GM21529 (cell line): ENCODE results near the gene PTPRT.

Experiments
- ATAC-seq: cut with Tn5 transposase; IDR thresholded peaks from one replicate; pipeline ENCODE4 v1.9.1; 2021; ENCODE audit not compliant: unreplicated experiment

Gene PTPRT

DNA sequence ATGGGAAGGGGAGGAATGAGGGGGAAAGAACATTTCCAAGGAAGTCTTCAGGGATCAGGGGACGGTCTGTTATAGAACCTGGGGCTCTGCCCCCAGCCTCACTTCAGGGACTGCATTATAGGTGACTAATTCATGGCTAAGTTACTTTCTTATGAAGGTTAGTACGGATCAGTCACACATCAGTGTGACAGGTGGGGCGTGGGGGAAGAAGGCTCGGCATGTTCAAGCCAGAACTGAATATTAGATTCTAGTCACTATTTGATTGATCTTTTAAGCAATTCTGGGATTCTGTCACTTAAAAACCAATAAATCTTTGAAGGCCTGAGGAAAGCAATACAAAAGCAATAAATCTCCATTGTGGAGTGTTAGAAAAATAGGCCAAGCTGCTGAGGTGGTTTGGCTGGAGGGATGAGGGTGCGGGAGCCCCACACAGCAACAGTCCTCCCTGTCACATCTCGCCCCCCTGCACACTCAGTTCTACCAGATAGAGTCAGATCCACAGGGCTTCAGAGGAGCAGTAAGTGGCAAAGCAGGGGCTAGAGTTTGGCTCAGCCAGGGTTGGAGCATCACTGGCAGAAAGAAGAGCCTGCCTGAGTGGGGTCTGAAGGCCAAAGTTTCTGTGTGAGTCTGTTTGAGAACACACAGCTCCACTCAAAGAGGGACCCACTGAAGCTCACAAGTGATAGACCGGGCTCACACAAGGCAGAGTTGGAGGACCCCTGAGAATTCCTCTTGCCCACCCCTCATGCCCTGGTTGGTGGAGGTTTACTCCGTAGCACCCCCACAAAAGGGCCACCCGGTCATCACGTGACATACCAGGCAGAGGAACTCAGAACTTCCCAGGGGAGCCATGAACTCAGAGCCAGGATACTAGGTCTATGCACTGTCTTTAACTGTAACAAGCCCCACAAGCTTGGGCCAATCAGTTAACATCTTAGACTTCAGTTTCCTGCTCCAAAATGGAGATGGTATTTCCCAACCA, 843.2 kb downstream of the PTPRT start:
- ATAC-seq = no peak

DNA sequence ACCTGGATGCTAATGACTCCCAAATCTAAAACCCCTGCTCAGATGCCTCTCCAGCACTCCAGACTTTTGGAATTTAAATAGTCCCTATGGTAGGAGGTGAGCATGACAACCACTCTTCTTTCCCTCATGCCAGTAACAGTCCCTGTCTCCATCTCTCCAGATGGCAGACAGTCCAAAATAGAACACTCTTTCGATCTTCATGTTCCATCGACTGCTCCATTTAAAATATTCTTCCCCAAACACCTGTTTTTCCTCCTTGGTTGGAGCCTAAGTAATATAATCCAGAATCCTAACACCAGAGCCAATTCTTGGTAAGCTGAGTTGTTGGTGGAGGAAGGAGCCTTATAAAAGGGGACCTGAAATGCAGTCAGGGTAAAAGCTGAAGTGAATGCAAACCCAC, 848.1 kb downstream of the PTPRT start:
- no peak for ATAC-seq

DNA sequence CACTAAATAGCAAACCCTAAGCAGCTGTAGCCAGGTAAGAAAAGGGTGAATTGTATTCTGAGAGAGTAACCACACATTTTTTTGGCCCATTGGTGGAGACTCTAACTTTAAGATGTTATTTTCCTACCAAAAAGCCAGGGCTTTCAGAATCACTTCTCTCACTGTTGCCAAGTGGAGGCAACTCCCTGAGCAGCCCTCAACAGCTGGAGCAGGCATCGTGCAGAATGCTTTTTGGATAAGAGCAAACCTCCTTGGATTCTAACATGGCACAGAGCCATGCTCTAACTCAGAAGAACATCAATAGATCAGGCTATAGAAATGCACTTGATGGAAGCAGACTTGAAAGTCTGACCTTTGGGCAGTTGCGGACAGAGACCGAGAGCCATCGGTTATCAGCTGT, 849.3 kb downstream of the PTPRT start:
- no peak for ATAC-seq

DNA sequence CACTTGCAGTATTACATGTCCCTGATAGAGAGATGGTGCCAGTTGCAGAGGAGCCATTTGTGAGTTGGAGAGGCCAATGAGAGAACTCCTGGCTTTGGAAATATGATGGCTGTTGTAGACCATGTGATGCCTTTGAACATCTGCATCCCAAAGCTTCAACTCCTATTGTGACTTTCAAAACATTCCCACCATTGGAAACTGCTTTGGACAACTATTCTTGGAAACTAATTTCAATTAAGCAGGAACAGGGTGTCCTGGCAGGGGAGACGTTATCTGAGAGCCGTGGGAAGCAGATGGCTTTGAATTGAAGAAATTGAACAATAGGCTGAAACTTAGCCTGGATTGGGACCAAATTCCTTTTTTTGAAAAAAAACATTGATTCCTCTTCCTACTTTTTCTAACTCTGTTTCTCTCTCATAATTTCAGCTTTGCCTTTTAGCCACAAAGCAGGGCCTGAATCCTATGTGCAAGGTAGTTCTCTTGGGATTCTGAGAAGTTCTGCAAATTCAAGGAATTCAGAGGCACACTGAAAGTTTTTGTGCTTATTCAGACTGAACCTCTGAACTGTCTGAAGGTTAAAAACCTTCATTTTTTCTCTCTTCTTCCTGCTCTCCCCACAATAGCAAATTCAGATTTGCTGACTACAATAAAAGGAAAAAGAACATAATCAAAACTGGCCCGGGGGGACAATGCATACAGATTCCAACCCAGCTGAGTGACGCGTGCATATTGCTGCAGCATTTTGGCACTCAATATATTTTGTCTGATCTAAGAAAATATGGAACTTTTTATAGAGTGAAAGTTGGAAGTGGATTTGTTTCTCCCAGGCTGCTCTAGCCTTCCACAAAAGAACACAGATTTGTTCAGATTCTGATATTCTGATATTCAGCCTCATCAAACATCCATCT, 851.2 kb downstream of the PTPRT start:
- ATAC-seq = no peak

DNA sequence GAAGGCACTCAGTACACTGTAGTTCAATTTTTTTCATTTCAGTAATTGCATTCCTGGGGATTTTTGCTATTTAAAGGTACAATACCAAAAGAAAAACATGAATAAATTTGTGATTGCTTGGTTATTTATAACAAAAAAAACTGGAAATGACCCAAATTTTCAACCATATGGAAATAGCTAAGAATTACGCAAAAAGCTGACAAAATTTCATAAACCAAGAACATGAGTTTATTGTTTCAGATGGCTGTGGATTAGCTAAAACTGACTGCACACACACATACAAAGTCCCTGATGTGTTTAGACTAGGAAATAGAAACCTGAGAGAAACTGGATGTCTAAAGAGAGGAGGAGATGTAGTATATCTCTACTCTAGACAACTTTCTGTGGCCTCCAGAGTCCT, 853.1 kb downstream of the PTPRT start:
- ATAC-seq = no peak

DNA sequence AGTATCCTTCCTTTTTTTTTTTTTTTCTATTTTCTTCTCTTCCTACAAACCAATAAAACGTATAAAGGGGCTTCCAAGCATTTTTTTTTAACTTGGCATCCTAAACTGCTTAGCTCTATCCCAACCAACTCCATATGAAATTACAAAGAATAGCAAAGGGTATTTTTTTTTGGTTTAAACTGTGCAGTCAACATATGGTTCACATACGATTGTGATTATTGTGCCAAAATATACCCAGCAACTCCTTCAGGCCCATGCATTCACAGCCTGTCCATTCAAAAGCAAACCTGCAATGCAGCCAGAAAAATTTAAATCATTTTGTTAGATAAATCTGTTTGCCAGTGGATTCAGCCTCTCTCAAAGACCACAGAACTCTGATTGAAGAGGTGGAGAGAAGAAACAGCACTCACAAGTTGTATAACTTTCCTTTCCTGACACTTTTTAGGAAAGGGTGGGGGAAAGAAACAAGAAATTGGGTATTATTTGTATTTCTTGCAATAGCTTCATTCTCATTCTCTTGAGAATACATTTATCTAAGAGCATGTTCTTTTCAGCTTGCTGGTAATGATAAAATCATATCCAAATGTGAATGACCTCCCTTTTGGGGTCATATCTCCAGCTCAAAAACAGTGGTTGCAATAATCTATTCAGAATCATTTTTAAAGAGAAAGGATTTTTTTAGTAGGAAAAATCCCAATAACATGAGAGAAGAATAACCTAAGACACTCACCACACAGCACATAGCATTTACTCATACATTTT, 870.3 kb downstream of the PTPRT start:
- no peak for ATAC-seq

DNA sequence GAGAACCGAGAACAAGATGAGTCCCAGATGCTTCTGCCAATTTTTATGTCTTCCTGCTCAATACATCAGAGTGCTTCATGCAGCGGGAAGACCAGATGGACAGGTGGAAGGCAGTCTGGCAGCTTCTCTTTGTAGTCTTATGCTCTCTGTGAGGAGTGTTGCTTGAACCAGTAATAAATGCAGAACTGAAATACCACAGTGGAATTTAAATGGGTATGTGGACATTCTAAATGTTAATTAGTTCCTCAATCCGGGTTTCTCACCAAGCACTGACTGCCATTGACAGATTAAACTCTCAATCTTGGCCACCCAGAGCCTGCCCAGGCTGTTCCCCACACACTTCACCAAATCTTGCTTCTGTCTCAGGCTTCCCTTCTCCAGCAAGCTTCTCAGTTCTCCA, 876.0 kb downstream of the PTPRT start:
- ATAC-seq = no peak

DNA sequence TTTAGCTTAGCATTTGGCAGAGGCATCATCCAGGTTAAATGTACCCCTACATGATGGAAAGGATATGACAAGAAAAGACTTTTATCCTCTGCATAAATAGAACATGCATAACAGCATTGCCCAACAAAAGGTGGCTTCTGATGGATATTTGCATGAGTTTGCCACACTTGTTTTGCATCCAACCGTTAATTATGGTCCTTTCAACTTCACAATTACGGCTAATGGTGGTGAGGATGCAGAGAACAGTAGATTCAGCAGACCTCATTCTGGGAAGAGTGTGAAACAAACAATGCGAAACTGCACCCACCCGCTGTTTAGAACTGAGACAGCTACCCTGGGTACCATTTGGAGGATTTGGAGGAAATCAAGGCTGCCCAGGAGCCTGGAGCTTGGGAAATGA, 880.7 kb downstream of the PTPRT start:
- no peak for ATAC-seq

DNA sequence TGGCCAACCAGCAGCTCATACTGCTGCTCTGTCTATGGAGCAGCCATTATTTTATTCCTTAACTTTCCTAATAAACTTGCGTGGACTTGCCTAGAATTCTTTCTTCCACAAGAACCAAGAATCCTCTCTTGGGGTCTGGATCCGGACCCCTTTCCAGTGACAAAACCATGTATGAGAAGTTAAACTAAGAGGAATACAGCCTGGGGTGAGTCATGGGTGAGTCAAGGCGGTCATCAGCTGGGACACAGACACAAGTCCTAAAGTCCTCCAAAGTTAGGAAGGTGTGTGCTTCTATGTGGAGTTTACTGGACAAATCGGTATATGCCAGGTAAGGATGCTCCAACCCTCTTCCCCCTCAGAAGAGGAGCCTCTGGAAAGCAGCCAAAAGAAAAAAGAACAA, 881.5 kb downstream of the PTPRT start:
- no peak for ATAC-seq

DNA sequence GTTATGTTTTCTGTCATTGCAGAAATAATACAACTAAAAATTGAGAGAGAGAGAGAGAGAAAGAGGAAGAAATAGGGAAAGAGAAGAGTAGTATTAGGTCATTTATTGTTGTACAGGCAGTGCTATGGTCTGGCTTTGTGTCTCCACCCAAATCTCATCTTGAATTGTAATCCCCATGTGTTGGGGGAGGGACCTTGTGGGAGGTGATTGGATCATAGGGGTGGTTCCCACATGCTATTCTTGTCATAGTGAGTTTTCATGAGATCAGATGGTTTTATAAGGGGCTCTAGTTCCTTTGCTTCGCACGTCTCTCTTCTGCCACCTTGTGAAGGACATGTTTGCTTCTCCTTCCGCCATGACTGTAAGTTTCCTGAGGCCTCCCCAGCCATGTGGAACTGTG, 894.1 kb downstream of the PTPRT start:
- ATAC-seq = no peak

DNA sequence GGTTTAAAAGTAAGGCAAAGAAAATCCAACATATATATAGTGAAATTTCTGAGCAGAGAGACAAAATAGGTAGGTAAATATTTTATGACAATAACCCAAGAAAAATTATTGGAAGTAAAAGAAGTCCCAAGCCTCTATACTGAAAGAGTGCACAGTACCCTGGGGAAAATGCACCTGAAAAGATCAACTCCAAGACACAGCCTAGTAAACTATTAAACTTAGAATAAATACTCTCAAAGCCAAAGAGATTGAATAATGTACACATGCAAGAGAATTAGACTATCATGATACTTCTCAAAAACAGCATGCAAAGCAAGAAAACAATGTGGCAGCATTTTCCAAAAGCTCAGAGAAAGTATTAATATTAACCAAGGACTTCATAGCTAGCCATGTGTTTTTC, 894.7 kb downstream of the PTPRT start:
- no peak for ATAC-seq

DNA sequence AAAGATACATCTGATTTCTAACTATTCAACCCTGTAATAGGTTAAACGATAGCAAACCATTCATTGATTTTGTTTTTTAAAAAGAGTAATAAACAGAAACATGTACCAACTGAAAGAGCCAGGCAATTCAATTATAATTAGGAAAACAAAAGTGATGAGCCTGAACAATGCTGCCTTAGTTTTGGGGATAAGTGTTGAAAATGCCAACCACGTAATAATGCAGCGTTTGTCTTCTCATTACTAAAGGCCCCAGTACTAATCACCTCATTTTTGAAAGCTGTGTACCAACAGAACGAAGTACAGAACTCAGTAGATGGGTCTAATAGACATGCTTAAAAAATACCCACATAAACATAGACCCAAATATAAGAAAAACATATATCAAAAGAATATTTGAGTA, 907.9 kb downstream of the PTPRT start:
- no peak for ATAC-seq

DNA sequence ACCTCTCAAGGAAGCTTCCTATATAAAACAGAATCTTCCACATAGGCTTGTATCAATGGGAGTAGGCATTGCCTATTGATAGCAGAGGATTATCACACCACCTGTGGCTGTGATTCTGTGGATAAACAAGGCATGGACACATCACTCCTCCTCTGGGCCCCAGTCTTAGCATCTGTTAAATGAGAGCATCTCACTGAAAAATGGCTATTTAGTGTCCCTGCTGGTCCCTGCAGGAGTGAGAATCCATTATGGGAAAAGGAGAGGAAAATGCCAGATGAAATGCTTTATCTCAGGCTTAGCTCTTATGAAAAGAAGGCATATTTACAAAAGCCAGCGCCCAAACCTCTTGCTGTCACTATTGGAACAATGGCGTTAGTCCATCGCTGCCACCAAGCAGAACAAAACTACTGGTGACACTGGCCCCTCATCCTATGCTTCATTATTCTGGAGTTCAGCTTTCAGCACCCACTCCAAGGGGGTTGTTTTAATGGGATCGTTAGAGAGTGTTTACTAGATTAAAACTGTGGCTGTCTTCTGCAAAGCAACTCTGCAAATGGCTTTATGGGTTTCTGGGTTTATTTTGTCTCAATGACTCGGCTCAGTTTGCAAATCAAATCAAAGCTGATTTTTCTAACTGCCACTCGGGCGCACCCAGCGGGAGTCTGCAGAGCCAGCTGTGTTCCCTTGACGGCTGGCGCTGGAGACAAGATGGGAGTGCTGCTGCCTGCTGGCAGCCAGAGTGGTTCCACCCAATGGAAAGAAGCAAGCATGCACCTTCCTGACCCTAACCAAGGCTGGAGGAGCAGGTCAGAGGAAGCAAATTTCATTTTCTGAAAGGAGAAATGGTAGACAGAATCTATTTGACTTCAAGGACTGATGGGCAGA, 912.7 kb downstream of the PTPRT start:
- ATAC-seq = no peak

DNA sequence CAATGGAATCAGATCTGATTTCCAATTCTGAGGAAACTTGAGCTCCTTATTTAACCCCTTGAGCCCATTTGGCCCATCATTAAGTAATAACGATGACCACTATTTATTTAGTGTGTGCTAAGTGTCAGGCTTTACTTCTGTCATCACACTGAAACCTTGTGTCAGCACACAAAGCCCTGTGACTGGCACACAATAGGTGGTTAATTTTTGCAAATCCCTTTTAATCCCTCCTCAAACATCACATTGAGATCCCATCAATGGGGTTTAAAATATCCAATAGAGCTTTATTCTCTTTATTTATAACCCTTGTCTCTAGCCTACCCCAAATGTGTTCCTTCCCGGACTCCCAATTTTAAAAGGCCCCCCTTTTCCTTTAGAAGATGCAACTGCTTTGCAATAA, 914.7 kb downstream of the PTPRT start:
- ATAC-seq = no peak

DNA sequence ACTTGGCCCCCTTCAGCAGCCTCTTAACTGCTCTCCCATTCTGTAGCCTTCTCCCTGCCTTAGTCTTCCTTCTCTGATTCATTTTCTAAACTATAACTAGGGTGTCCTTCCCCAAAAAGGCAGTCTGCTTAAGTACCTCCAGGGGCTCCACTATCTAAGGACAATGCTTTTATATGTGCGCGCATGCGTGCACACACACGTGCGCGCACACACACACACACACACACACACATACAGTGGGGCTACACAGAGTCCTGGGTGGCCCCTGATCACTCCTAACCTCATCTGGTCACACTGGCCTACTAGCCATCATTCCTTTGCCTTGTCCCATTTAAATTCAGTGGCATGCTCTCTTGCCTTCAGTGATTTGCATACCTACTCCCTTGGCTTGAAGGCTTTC, 917.2 kb downstream of the PTPRT start:
- no peak for ATAC-seq

DNA sequence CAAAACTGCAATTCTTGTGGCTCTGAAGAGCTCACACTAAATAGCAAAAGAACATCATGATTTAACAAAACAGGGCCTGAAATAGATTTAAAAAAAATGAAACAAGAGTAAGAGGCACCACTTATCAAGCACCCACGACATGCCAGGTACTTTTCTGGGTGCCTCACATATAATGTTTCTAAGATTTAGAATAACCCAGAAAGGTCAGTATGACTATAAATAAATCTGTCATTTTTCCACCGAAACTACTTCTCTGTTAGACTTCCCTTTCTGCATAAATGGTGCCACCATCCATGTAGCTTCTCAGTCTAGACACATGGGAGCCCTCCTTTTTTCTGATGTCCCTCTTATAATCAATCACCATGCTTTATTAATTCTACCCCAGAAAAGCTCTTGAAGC, 919.2 kb downstream of the PTPRT start:
- ATAC-seq = no peak

DNA sequence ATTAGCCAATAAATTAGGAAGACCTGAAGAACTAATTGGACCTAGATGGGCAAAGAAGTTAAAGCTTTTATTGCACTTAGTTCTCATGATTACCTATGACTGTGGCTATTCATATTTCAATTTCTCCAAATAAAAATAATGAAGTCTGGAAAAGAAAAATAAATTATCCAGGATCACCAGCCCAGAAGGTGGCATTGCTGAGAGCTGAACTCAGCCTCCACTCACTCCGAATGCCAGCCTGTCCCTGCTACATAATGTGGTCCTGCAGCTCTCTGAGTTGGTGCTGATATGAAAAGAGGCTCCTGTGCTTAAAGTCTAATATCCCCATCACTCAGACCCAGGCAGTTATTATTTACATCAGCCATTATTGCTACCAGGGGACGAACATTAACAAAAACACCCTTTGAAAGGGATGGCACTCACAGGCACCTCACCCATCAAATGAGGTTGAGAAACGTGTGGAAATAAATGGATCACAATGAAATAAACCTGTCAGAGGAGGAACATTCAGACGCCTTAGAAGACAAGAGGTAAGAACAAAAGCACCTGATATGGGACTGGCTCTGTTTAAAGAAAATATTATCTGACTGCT, 921.8 kb downstream of the PTPRT start:
- ATAC-seq = no peak

DNA sequence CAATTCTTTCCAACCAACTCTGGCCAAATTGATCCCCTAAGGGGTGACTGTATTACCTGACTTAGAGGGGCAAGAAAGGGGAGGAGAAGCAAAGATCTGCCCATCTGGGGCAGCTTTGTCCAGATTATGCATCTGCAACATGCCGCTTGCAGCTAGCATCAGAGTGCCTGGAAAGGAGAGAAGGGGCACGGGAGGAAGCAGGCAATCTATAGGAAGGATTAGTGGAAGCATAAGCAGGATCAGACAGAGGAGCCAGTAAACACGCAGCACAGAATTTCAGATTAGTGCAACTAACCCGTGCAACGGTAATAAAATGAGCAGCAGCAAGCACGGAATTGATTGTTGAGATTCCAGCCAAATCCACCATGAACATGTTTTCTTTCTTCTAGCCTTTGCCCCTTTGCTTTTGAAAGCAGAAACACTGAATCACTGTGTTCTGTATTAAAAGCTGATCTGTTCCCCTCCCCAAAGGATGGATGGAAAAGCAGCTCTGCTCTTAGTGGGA, 927.9 kb downstream of the PTPRT start:
- ATAC-seq = no peak

DNA sequence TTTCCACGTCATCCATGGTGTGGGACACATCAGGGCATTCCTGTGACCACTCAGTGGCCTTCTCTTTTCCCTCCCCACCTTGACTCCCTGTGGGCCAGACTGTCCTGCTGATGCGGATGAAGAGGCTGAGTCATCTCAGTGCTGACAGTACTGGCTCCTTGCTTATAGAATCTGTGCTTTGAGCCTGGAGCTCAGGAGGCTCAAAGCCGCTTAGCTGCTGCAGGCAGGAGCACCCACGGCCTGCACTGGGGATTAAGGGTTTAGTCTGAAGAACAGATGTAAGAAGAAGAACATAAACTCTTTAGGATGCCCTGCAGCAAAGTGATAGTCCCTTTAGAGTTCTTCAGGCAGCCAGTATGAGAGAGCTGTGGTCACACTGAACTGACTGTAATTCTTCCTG, 929.5 kb downstream of the PTPRT start:
- no peak for ATAC-seq

DNA sequence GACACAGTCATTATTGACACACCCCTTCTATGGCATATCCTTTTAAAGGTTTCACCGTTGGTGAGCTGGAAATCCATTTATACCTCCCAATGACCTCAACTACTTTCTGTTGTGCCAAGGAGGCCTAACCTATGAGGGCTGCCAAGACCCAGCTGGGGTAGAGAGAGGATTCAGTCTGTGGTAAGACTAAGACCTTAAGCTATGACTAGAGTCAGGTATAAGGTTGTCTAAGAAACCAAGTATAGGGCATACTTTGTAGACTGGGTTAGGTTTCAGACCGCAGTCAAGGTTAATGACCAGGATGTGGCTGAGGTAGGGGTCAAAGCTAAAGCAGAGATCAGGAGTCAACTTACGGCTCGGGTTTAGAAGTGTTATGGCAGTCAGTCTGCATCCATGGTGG, 930.3 kb downstream of the PTPRT start:
- no peak for ATAC-seq
